Measurements from ENCODE around the gene GRIK4. TPM values are rescaled to one million over a fixed set of nuclear protein-coding genes. Genes with fewer than 3 reads are reported as not detected.

Gene GRIK4
- total and polyA plus RNA-seq, 4 donors = 0.05 to 0.25 (median 0.06) TPM; not detected in 1

DNA sequence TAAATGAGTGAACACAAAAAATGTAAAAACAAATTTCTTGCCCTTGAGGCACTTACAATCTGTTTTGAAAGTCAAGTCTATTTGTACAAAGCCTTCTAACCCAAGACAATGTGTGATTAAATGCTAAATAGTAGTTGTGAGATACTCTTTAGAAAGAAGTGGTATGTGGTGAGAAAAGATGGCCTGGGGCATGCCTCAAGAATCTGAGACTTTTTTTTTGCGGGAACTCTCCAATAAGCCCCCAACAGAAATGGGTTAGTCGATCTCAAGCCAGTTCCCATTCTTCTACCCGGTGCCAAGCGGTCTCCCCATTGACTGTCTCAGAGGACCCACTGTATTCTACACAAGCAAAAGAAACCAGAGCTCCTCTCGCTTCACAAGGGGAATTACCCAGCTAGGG is 485.4 kb downstream of the GRIK4 start (continued):
- TF ChIP-seq, protein P1, sequence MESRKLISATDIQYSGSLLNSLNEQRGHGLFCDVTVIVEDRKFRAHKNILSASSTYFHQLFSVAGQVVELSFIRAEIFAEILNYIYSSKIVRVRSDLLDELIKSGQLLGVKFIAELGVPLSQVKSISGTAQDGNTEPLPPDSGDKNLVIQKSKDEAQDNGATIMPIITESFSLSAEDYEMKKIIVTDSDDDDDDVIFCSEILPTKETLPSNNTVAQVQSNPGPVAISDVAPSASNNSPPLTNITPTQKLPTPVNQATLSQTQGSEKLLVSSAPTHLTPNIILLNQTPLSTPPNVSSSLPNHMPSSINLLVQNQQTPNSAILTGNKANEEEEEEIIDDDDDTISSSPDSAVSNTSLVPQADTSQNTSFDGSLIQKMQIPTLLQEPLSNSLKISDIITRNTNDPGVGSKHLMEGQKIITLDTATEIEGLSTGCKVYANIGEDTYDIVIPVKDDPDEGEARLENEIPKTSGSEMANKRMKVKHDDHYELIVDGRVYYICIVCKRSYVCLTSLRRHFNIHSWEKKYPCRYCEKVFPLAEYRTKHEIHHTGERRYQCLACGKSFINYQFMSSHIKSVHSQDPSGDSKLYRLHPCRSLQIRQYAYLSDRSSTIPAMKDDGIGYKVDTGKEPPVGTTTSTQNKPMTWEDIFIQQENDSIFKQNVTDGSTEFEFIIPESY (IDR thresholded peaks at IDR 0.05) = no peak

DNA sequence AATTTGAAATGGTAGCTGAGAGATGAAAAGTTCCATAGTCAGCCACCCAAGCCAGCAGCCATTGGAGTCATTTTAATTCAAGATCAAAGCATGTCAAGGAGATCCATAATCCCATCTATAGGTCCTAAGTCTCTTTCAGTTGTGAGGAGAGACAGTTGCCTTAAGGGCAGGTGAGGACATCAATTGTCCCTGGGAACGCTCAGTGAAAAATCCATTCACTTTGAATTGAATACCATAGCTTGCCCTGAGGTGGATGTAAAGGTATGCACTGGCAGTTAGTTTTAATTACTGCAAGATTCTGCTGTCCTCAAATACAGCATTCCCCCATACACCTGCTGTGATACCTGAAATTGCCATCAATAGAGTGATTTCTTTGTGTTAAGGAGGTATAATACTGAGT is 487.0 kb downstream of the GRIK4 start:
- Histone ChIP-seq H3K36me3 (ENCODE audit: control insufficient read depth in 4 of 4, insufficient read depth in 3 of 4, low read depth in 1 of 4, low read length in 3 of 4) (no peaks in the 10 kb centered on the region), H3K9me3 (ENCODE audit: control insufficient read depth in 4 of 4, low read length in 3 of 4) (no peaks in the 10 kb centered on the region), H3K4me3 (ENCODE audit: low read depth in 1 of 3, low read length in 3 of 3) (no peak overlapping the region), H3K27me3 (ENCODE audit: control insufficient read depth in 4 of 4, insufficient read depth in 4 of 4, low read length in 3 of 4) (no peaks in the 10 kb centered on the region), H3K9ac (ENCODE audit: low read depth in 1 of 2, low read length in 2 of 2) (no peak overlapping the region), H3K27ac (ENCODE audit: low read depth in 1 of 2, low read length in 2 of 2) (no peak overlapping the region), H3K4me1 (ENCODE audit: control insufficient read depth in 4 of 4, insufficient read depth in 4 of 4, low read length in 3 of 4) (no peaks in the 10 kb centered on the region)
- DNase-seq (ENCODE audit: low spot score) = no peak
- 91% methylated on average over 1 of the region's 1 CpG for WGBS
- no peak for TF ChIP-seq SP1 (IDR thresholded peaks at IDR 0.05)
- TF ChIP-seq, protein P2, sequence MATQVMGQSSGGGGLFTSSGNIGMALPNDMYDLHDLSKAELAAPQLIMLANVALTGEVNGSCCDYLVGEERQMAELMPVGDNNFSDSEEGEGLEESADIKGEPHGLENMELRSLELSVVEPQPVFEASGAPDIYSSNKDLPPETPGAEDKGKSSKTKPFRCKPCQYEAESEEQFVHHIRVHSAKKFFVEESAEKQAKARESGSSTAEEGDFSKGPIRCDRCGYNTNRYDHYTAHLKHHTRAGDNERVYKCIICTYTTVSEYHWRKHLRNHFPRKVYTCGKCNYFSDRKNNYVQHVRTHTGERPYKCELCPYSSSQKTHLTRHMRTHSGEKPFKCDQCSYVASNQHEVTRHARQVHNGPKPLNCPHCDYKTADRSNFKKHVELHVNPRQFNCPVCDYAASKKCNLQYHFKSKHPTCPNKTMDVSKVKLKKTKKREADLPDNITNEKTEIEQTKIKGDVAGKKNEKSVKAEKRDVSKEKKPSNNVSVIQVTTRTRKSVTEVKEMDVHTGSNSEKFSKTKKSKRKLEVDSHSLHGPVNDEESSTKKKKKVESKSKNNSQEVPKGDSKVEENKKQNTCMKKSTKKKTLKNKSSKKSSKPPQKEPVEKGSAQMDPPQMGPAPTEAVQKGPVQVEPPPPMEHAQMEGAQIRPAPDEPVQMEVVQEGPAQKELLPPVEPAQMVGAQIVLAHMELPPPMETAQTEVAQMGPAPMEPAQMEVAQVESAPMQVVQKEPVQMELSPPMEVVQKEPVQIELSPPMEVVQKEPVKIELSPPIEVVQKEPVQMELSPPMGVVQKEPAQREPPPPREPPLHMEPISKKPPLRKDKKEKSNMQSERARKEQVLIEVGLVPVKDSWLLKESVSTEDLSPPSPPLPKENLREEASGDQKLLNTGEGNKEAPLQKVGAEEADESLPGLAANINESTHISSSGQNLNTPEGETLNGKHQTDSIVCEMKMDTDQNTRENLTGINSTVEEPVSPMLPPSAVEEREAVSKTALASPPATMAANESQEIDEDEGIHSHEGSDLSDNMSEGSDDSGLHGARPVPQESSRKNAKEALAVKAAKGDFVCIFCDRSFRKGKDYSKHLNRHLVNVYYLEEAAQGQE (IDR thresholded peaks at IDR 0.05) = no peak
- TF ChIP-seq JUND (IDR thresholded peaks at IDR 0.05) = no peak
- TF ChIP-seq RXRA (IDR thresholded peaks at IDR 0.05) = no peak
- TF ChIP-seq EGR1 (IDR thresholded peaks at IDR 0.05; ENCODE audit: low read depth in 2 of 2) = no peak

DNA sequence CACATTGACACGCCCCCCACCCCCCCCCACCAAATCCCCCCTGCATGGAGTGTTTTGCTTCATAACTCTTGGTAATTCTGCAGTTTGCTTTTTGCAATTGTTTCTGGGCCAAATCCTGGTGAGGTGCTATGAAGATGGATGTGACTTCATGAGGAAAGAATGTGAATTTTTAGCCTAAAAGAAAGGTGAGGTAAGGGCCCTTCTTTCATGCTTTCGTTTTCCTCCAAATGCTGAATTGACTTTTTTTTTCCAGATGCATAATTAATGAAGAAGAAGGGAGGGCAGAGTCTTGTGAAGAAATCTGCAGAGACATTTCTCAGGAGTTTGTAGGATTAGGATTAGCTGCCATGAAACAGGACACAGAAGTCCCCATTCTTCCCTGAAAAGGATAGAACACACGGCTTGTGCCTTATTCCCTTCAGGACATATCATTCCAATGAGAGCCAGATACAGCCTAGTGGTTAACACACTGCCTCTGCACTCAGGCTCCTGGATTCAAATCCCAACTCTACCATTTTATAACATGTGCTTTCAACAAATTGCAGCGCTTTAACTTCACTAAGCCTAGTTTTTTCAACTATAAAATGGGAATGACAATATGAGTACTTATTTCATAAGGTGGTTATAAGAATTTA is 492.8 kb downstream of the GRIK4 start:
- no peak overlapping the region for H3K4me3 ChIP-seq (ENCODE audit: low read depth in 1 of 3, low read length in 3 of 3)
- H3K4me1 ChIP-seq (ENCODE audit: control insufficient read depth in 4 of 4, insufficient read depth in 4 of 4, low read length in 3 of 4) = no peaks in the 10 kb centered on the region
- H3K27me3 ChIP-seq (ENCODE audit: control insufficient read depth in 4 of 4, insufficient read depth in 4 of 4, low read length in 3 of 4) = peaks cover 0 to 2% (median 0%) of the 10 kb centered on the region in 4 donors
- no peak for TF ChIP-seq JUND (IDR thresholded peaks at IDR 0.05)
- no peak for TF ChIP-seq FOXA1 (IDR thresholded peaks at IDR 0.05)
- TF ChIP-seq, protein P1 (IDR thresholded peaks at IDR 0.05) = no peak
- no peak for TF ChIP-seq RAD21 (IDR thresholded peaks at IDR 0.05)
- no peak for TF ChIP-seq GABPA (IDR thresholded peaks at IDR 0.05 in 1 of 2, conservative IDR thresholded peaks at IDR 0.05 in 1 of 2)
- no peak for TF ChIP-seq NR2F2 (IDR thresholded peaks at IDR 0.05)
- TF ChIP-seq HNF4A (conservative IDR thresholded peaks at IDR 0.05) = no peak
- no peak for TF ChIP-seq FOXA2 (IDR thresholded peaks at IDR 0.05)
- TF ChIP-seq TAF1 (conservative IDR thresholded peaks at IDR 0.05) = no peak
- TF ChIP-seq, protein P3, sequence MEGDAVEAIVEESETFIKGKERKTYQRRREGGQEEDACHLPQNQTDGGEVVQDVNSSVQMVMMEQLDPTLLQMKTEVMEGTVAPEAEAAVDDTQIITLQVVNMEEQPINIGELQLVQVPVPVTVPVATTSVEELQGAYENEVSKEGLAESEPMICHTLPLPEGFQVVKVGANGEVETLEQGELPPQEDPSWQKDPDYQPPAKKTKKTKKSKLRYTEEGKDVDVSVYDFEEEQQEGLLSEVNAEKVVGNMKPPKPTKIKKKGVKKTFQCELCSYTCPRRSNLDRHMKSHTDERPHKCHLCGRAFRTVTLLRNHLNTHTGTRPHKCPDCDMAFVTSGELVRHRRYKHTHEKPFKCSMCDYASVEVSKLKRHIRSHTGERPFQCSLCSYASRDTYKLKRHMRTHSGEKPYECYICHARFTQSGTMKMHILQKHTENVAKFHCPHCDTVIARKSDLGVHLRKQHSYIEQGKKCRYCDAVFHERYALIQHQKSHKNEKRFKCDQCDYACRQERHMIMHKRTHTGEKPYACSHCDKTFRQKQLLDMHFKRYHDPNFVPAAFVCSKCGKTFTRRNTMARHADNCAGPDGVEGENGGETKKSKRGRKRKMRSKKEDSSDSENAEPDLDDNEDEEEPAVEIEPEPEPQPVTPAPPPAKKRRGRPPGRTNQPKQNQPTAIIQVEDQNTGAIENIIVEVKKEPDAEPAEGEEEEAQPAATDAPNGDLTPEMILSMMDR (IDR thresholded peaks at IDR 0.05; ENCODE audit: low read depth, low read length, missing input control) = no peak
- TF ChIP-seq, protein P2 (IDR thresholded peaks at IDR 0.05) = no peak
- no peak for TF ChIP-seq EGR1 (IDR thresholded peaks at IDR 0.05; ENCODE audit: low read depth in 2 of 2)
- TF ChIP-seq RXRA (IDR thresholded peaks at IDR 0.05) = no peak
- no peak for TF ChIP-seq ATF3 (IDR thresholded peaks at IDR 0.05)
- TF ChIP-seq SP1 (IDR thresholded peaks at IDR 0.05) = no peak
- no peak overlapping the region for H3K9ac ChIP-seq (ENCODE audit: low read depth in 1 of 2, low read length in 2 of 2)
- WGBS = 65% methylated on average over 4 of the region's 4 CpGs
- no peaks in the 10 kb centered on the region for H3K36me3 ChIP-seq (ENCODE audit: control insufficient read depth in 4 of 4, insufficient read depth in 3 of 4, low read depth in 1 of 4, low read length in 3 of 4)
- H3K9me3 ChIP-seq (ENCODE audit: control insufficient read depth in 4 of 4, low read length in 3 of 4) = no peaks in the 10 kb centered on the region
- no peak overlapping the region for H3K27ac ChIP-seq (ENCODE audit: low read depth in 1 of 2, low read length in 2 of 2)
- DNase-seq (ENCODE audit: low spot score) = no peak

Data from liver (tissue), 9 donors.